SK-N-SH (cell line): ENCODE results near the gene DLGAP5. TPM values are rescaled to one million over a fixed set of nuclear protein-coding genes. Genes with fewer than 3 reads are reported as not detected.
A peak's percentile ranks its signal among the peaks of the same experiment; 100 is the strongest.

Source experiments
- CTCF ChIA-PET: fragments of 300-600, 350-600 bp; formaldehyde crosslinking; extraction: SDS; loops from one replicate; lab custom pipeline; 2021; lab: Yijun Ruan, JAX
- POLR2A ChIA-PET: fragments of 350-600 bp; sonication (Branson Sonifier 250); formaldehyde crosslinking; extraction: SDS; loops from one replicate; lab custom pipeline; 2020; ENCODE audit warnings: antibody characterized with exemption, inconsistent platforms; lab: Yijun Ruan, JAX
- DNase-seq: peaks from one replicate; pipeline ENCODE4 v3.0.0; 2012
- H2AFZ ChIP-seq: fragments of 200-600 bp; sonication (generic); 2 replicates; pipeline ENCODE4 v1.8.1; 2016; ENCODE audit warnings: antibody characterized with exemption, mild to moderate bottlenecking, low read depth
- H3F3A ChIP-seq: fragments of 200-600 bp; sonication (generic); replicated peaks from 2 replicates; pipeline ENCODE3; 2016; ENCODE audit warnings: antibody characterized with exemption, mild to moderate bottlenecking; ENCODE audit not compliant: insufficient read depth
- H3K27ac ChIP-seq, 2 experiments: fragments of 200-500 bp in 1 of 2; fragments of 200-600 bp in 1 of 2; sonication (Bioruptor generic) in 1 of 2; sonication (generic), shearing (Covaris generic) in 1 of 2; 2 replicates each; pipeline versions ENCODE4 v1.5.1 to v1.6.1; 2014 to 2016; ENCODE audit warnings: low read depth in 2 of 2, inconsistent platforms in 1 of 2, low read length in 1 of 2, mild to moderate bottlenecking in 1 of 2, mixed read lengths in 1 of 2
- H3K27me3 ChIP-seq: fragments of 200-600 bp; sonication (generic), shearing (Covaris generic); 2 replicates; pipeline ENCODE4 v1.6.1; 2016; ENCODE audit warnings: mixed run types; ENCODE audit not compliant: insufficient read depth
- H3K36me3 ChIP-seq, 2 experiments: fragments of 200-500 bp in 1 of 2; fragments of 200-600 bp in 1 of 2; sonication (Bioruptor generic) in 1 of 2; sonication (generic) in 1 of 2; replicated peaks in 1 of 2; 2 replicates each; pipeline versions ENCODE3 to v1.5.1; 2014 to 2016; ENCODE audit warnings: low read length in 1 of 2, mild to moderate bottlenecking in 1 of 2; ENCODE audit not compliant: insufficient read depth in 2 of 2, control insufficient read depth in 1 of 2
- H3K4me1 ChIP-seq, 2 experiments: fragments of 200-500 bp in 1 of 2; fragments of 200-600 bp in 1 of 2; sonication (Bioruptor generic) in 1 of 2; sonication (generic), shearing (Covaris generic) in 1 of 2; 2 replicates each; pipeline versions ENCODE4 v1.5.1 to v1.6.1; 2014 to 2016; ENCODE audit warnings: low read depth in 1 of 2, low read length in 1 of 2, mixed run types in 1 of 2; ENCODE audit not compliant: insufficient read depth in 2 of 2, control insufficient read depth in 1 of 2
- H3K4me2 ChIP-seq: fragments of 200-600 bp; sonication (generic), shearing (Covaris generic); 2 replicates; pipeline ENCODE4 v1.6.1; 2017; ENCODE audit warnings: mixed run types
- H3K4me3 ChIP-seq, 2 experiments: fragments of 200-500 bp in 1 of 2; fragments of 200-600 bp in 1 of 2; sonication (Bioruptor generic) in 1 of 2; sonication (generic), shearing (Covaris generic) in 1 of 2; 2 replicates each; pipeline versions ENCODE4 v1.5.1 to v1.8.1; 2014 to 2016; ENCODE audit warnings: low read depth in 2 of 2, inconsistent platforms in 1 of 2, low read length in 1 of 2, mild to moderate bottlenecking in 1 of 2, mixed read lengths in 1 of 2, moderate library complexity in 1 of 2
- H3K79me2 ChIP-seq: fragments of 200-600 bp; sonication (generic); 2 replicates; pipeline ENCODE4 v1.8.1; 2017; ENCODE audit warnings: mild to moderate bottlenecking; ENCODE audit not compliant: insufficient read depth
- H3K9ac ChIP-seq: fragments of 200-600 bp; sonication (generic); 2 replicates; pipeline ENCODE4 v1.6.1; 2017; ENCODE audit warnings: mixed run types
- H3K9me2 ChIP-seq: fragments of 200-600 bp; sonication (generic); 2 replicates; pipeline ENCODE4 v1.6.1; 2017; ENCODE audit warnings: mixed run types
- H3K9me3 ChIP-seq: fragments of 200-600 bp; sonication (generic); 2 replicates; pipeline ENCODE4 v1.6.1; 2017; ENCODE audit warnings: mixed run types, mild to moderate bottlenecking, moderate library complexity
- H4K20me1 ChIP-seq: fragments of 200-600 bp; sonication (generic); 2 replicates; pipeline ENCODE4 v1.6.1; 2017; ENCODE audit warnings: mild to moderate bottlenecking, mixed run types; ENCODE audit not compliant: insufficient read depth
- CHD2 ChIP-seq: fragments of 150-350 bp; IDR thresholded peaks from 2 replicates; pipeline ENCODE4 v1.6.1; 2018; ENCODE audit warnings: low read length; ENCODE audit not compliant: partially characterized antibody
- ELF1 ChIP-seq: IDR thresholded peaks from 2 replicates; pipeline ENCODE4 v1.4.0; 2012
- EZH2phosphoT487 ChIP-seq: fragments of 200-600 bp; sonication (generic); IDR thresholded peaks from 2 replicates; pipeline ENCODE4 v1.6.1; 2017; ENCODE audit warnings: low read depth, mixed run types, mild to moderate bottlenecking, antibody characterized with exemption, moderate library complexity, borderline replicate concordance
- FOSL2 ChIP-seq: IDR thresholded peaks from 2 replicates; pipeline ENCODE4 v1.4.0; 2012; ENCODE audit warnings: low read depth, mild to moderate bottlenecking, moderate library complexity, borderline replicate concordance
- FOXJ3 ChIP-seq: sonication (generic); formaldehyde crosslinking; IDR thresholded peaks from 2 replicates; pipeline ENCODE4 v1.5.1; 2020; ENCODE audit warnings: mild to moderate bottlenecking, missing genetic modification reagents
- FOXM1 ChIP-seq: IDR thresholded peaks from 2 replicates; pipeline ENCODE4 v1.4.0; 2012; ENCODE audit warnings: low read depth, mild to moderate bottlenecking
- IRF3 ChIP-seq: fragments of 150-350 bp; IDR thresholded peaks from 2 replicates; pipeline ENCODE4 v1.6.1; 2016; ENCODE audit warnings: mild to moderate bottlenecking, low read depth, low read length
- MEF2A ChIP-seq: IDR thresholded peaks from 2 replicates; pipeline ENCODE4 v1.4.0; 2012; ENCODE audit warnings: low read depth, borderline replicate concordance
- NFIC ChIP-seq: IDR thresholded peaks from 2 replicates; pipeline ENCODE4 v1.4.0; 2012; ENCODE audit warnings: borderline replicate concordance
- NRF1 ChIP-seq: IDR thresholded peaks from 2 replicates; pipeline ENCODE4 v1.6.1; 2012; ENCODE audit warnings: low read depth, mild to moderate bottlenecking, low read length
- RFX5 ChIP-seq: IDR thresholded peaks from 2 replicates; pipeline ENCODE4 v1.6.1; 2012; ENCODE audit warnings: mild to moderate bottlenecking, improper control_type of control experiment, low read length
- RXRA ChIP-seq: IDR thresholded peaks from 2 replicates; pipeline ENCODE4 v1.4.0; 2012; ENCODE audit warnings: low read depth, mild to moderate bottlenecking, borderline replicate concordance
- SIN3A ChIP-seq: IDR thresholded peaks from 2 replicates; pipeline ENCODE4 v1.6.1; 2012; ENCODE audit warnings: low read depth, mild to moderate bottlenecking, low read length, moderate library complexity, borderline replicate concordance
- TAF1 ChIP-seq: IDR thresholded peaks from 2 replicates; pipeline ENCODE4 v1.6.1; 2012; ENCODE audit warnings: low read depth, mild to moderate bottlenecking, low read length, moderate library complexity, borderline replicate concordance
- TEAD4 ChIP-seq: IDR thresholded peaks from 2 replicates; pipeline ENCODE4 v1.4.0; 2012; ENCODE audit warnings: mild to moderate bottlenecking, borderline replicate concordance; ENCODE audit not compliant: insufficient read depth
- ZBTB33 ChIP-seq: IDR thresholded peaks from 2 replicates; pipeline ENCODE4 v1.4.0; 2012; ENCODE audit warnings: low read depth, borderline replicate concordance
- WGBS: methylation state at CpG from one replicate; pipeline ENCODE4 v1.1.6; 2017; ENCODE audit warnings: low lambda C conversion rate; 5-methylcytosine and 5-hydroxymethylcytosine counted together
- polyA plus RNA-seq, 3 experiments: library from polyadenylated mRNA; depleted of rRNA; stranded (reverse); fragments of >200 nt; gene quantifications; 2 replicates each; pipeline ENCODE4 v1.2.3, GENCODE V29; 2012
- TF ChIP-seq, protein P1 (sequence below): IDR thresholded peaks from 2 replicates; pipeline ENCODE4 v1.4.0; 2012; ENCODE audit warnings: low read depth
- TF ChIP-seq, protein P2 (sequence below): IDR thresholded peaks from 2 replicates; pipeline ENCODE4; 2012
- TF ChIP-seq, protein P3 (sequence below): fragments of 150-350 bp; IDR thresholded peaks from 2 replicates; pipeline ENCODE4 v1.6.1; 2017; ENCODE audit warnings: antibody characterized with exemption, low read length, low read depth, borderline replicate concordance
- TF ChIP-seq, protein P4 (sequence below): IDR thresholded peaks from 2 replicates; pipeline ENCODE4 v1.4.0; 2012; ENCODE audit warnings: low read depth, borderline replicate concordance

DLGAP5 gene
- polyA plus RNA-seq, 1 of the 3 experiments (the other 2 are of a cell fraction) = 6.4 TPM

DNA sequence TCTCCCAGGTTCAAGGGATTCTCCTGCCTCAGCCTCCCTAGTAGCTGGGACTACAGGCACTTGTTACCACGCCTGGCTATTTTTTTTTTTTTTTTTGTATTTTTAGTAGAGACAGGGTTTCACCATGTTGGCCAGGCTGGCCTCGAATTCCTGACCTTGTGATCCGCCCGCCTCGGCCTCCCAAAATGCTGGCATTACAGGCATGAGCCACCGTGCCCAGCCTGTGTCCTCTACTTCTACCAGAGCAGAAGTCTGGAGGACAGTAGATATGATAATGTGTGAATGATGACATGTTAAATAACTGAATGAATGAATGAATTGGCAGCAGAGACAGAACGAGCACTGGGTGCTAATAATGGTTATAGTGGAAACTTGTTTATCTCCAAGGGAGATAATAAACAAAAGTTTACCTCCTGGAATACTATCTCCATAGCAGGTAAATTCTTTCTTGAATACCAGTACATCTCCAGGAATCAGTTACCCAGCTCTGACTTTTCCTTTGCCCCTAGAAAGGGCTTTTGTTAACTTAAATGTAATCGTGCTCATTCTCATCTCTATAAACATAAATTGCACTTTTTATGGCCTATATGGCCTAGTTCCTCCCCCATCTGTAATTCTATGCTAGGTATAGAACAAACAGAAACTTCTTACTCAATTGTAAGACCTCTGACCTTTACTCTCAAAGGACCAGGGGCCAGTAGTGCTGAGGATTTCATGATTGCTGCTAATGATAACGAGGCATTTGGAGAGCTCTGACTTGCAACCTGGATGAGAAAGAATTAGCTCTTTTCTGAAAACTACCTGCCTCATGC lies 69.6 kb downstream of the DLGAP5 start:
- peaks cover 7 to 16% of the 10 kb centered on the region in 2 experiments for H3K4me1 ChIP-seq
- H3K27ac ChIP-seq = peak overlapping the region; percentile 80 to 88; a peak in 2 of 4 replicates
- POLR2A ChIA-PET = interaction anchor here (0.7 to 1.5 kb wide), 3 partner anchors 20 to 294 kb away, joined by 4 to 6 read pairs (median 5); partner anchors contain the start of gene MAPK1IP1L

More for the DNA sequence above, 69.6 kb downstream of the DLGAP5 start:
- WGBS = 93% methylated on average over 9 of the region's 9 CpGs
- Histone ChIP-seq H3K4me2 (peak overlapping the region; percentile 64; the same call in 1 of the 2 replicates), H3K36me3 (no peaks in the 10 kb centered on the region), H3K79me2 (no peaks in the 10 kb centered on the region), H3K9me3 (no peaks in the 10 kb centered on the region), H4K20me1 (no peaks in the 10 kb centered on the region), H2AFZ (peak overlapping the region; percentile 71), H3K27me3 (no peaks in the 10 kb centered on the region), H3K4me3 (no peak overlapping the region), H3K9me2 (no peaks in the 10 kb centered on the region), H3F3A (no peaks in the 10 kb centered on the region), H3K9ac (no peak overlapping the region)
- CTCF ChIA-PET = interaction anchor here (0.6 to 3.3 kb wide), 6 partner anchors 10 to 219 kb away, joined by 3 to 10 read pairs (median 5); partner anchors contain the start of gene MAPK1IP1L
- DNase-seq = no peak
- TF ChIP-seq ZBTB33 = no peak
- no peak for TF ChIP-seq ELF1
- TF ChIP-seq, protein P1, sequence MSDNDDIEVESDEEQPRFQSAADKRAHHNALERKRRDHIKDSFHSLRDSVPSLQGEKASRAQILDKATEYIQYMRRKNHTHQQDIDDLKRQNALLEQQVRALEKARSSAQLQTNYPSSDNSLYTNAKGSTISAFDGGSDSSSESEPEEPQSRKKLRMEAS = no peak
- no peak for TF ChIP-seq EZH2phosphoT487
- TF ChIP-seq TEAD4 = no peak
- TF ChIP-seq, protein P2, sequence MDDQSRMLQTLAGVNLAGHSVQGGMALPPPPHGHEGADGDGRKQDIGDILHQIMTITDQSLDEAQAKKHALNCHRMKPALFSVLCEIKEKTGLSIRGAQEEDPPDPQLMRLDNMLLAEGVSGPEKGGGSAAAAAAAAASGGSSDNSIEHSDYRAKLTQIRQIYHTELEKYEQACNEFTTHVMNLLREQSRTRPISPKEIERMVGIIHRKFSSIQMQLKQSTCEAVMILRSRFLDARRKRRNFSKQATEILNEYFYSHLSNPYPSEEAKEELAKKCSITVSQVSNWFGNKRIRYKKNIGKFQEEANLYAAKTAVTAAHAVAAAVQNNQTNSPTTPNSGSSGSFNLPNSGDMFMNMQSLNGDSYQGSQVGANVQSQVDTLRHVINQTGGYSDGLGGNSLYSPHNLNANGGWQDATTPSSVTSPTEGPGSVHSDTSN = no peak
- no peak for TF ChIP-seq TAF1
- TF ChIP-seq SIN3A = no peak
- no peak for TF ChIP-seq NRF1
- no peak for TF ChIP-seq CHD2
- TF ChIP-seq RXRA = no peak
- TF ChIP-seq IRF3 = no peak
- no peak for TF ChIP-seq RFX5
- TF ChIP-seq MEF2A = no peak
- TF ChIP-seq, protein P3, sequence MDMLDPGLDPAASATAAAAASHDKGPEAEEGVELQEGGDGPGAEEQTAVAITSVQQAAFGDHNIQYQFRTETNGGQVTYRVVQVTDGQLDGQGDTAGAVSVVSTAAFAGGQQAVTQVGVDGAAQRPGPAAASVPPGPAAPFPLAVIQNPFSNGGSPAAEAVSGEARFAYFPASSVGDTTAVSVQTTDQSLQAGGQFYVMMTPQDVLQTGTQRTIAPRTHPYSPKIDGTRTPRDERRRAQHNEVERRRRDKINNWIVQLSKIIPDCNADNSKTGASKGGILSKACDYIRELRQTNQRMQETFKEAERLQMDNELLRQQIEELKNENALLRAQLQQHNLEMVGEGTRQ = no peak
- no peak for TF ChIP-seq FOSL2
- TF ChIP-seq, protein P4, sequence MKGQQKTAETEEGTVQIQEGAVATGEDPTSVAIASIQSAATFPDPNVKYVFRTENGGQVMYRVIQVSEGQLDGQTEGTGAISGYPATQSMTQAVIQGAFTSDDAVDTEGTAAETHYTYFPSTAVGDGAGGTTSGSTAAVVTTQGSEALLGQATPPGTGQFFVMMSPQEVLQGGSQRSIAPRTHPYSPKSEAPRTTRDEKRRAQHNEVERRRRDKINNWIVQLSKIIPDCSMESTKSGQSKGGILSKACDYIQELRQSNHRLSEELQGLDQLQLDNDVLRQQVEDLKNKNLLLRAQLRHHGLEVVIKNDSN = no peak
- no peak for TF ChIP-seq NFIC
- no peak for TF ChIP-seq FOXM1
- TF ChIP-seq FOXJ3 = no peak
